Ovary (tissue), 9 donors: ENCODE data around the gene UBN1. TPM values are rescaled to one million over a fixed set of nuclear protein-coding genes. Genes with fewer than 3 reads are reported as not detected.

Source experiments
- DNase-seq, 5 donors: peaks; one replicate each; pipeline ENCODE4 v3.0.0-alpha.2; 2019 to 2020
- H3K27ac ChIP-seq, 2 donors: fragments of 200-600 bp; one replicate each; pipeline versions ENCODE4 v1.5.1 to v1.8.0; 2019 to 2022
- H3K27me3 ChIP-seq: fragments of 200-600 bp; one replicate; pipeline ENCODE4 v1.8.0; 2022
- H3K36me3 ChIP-seq: fragments of 200-600 bp; sonication (generic); one replicate; pipeline ENCODE4 v1.5.1; 2019
- H3K4me1 ChIP-seq: one replicate; pipeline ENCODE4 v1.8.1; 2013; ENCODE audit warnings: mild to moderate bottlenecking, moderate library complexity; ENCODE audit not compliant: insufficient read depth
- H3K4me3 ChIP-seq: fragments of 200-600 bp; sonication (generic); one replicate; pipeline ENCODE4 v1.5.1; 2017
- H3K9me3 ChIP-seq, 2 donors: fragments of 200-600 bp in 1 of 2; sonication (generic) in 1 of 2; one replicate each; pipeline versions ENCODE4 v1.5.1 to v1.8.1; 2013 to 2019; ENCODE audit warnings: mild to moderate bottlenecking in 1 of 2, moderate library complexity in 1 of 2
- CTCF ChIP-seq, 3 donors: fragments of 450-650 bp in 2 of 3; fragments of 200-600 bp in 1 of 3; IDR thresholded peaks; one replicate each; pipeline versions ENCODE4 v1.5.1 to v1.8.0; 2016 to 2022; ENCODE audit warnings: antibody characterized with exemption in 3 of 3, mild to moderate bottlenecking in 1 of 3
- EP300 ChIP-seq: sonication (generic); formaldehyde crosslinking; IDR thresholded peaks from one replicate; pipeline ENCODE4 v1.6.1; 2017; ENCODE audit warnings: antibody characterized with exemption
- POLR2A ChIP-seq: fragments of 450-650 bp; IDR thresholded peaks from one replicate; pipeline ENCODE4 v1.6.1; 2017; ENCODE audit warnings: antibody characterized with exemption, mild to moderate bottlenecking, moderate library complexity
- WGBS, 3 donors: extraction: QIAGEN DNeasy Blood & Tissue Kit in 1 of 3; methylation state at CpG; one replicate each; pipeline versions ENCODE4 v1.1.5 to v1.1.7; 2013 to 2017; 5-methylcytosine and 5-hydroxymethylcytosine counted together
- intact Hi-C, 4 donors: fragments of 100-400 bp; cut with DNase I; formaldehyde crosslinking; loops; one replicate each; pipeline versions ENCODE4 v1.11.0 to v1.15.1; 2022 to 2023
- polyA plus RNA-seq, 2 donors: library from polyadenylated mRNA; stranded (reverse); fragments of 200-250 nt in 1 of 2; fragments of 350-450 nt in 1 of 2; fragmentation: Illumina TruSeq in 1 of 2; extraction: RNeasy Lipid Tissue Mini Kit (QIAGEN cat#74804) in 1 of 2; gene quantifications; one replicate each; pipeline ENCODE4 v1.2.3, GENCODE V29; 2013 to 2014
- total RNA-seq, 7 donors: library from RNA; depleted of rRNA in 2 of 7; stranded (reverse); fragments of >200 nt in 2 of 7; fragmentation: NEBNext Ultra II Directional in 3 of 7; extraction: Animal tissue kit (Norgen Biotek cat#: 25700) in 3 of 7; gene quantifications; one replicate each; pipeline versions ENCODE4 v1.1.0 to v1.2.4, GENCODE V29; 2016 to 2023
- donor health status: DM: no; HTN: no; CAD: no; lungs with moderate emphysema.
- donor health status: DM: no; HTN: no; CAD: no.
- donor health status: Bipolar disorder and iron deficiency.
- donor health status: DM: yes; HTN: yes; CAD: no.
- donor health status: DM: no; HTN: no; CAD: no.
- donor health status: DM: yes; HTN: yes; CAD: no.

UBN1 gene
- total and polyA plus RNA-seq, 9 donors: 14.5 to 41.3 (median 24.0) TPM

GRCh38 chr16:4802659-4803287, 44.5 kb upstream of the UBN1 start:
- H3K4me1 ChIP-seq: peaks cover 7% of the 10 kb centered on the region
- H3K36me3 ChIP-seq: no peaks in the 10 kb centered on the region
- peak overlapping the region; percentile 62 to 72 for H3K27ac ChIP-seq
- H3K27me3 ChIP-seq: no peaks in the 10 kb centered on the region
- TF ChIP-seq POLR2A (no peak), CTCF (IDR thresholded peaks at IDR 0.05) (peak; percentile 14 to 47 (median 41))
- DNase-seq: peak; percentile 89 to 93 (median 91)
- whole genome bisulfite sequencing, 3 donors: 1% methylated on average over 21 to 59 of the region's 59 CpGs
- peak overlapping the region; percentile 64 for H3K4me3 ChIP-seq
- intact Hi-C loops: no loop called here
- H3K9me3 ChIP-seq: no peaks in the 10 kb centered on the region

- H3K27ac ChIP-seq: peak overlapping the region in 1 of 2 donors; percentile 72
- intact Hi-C loops: no loop called here
- no peak overlapping the region for H3K4me3 ChIP-seq
- WGBS, 3 donors: 26 to 46% (median 45%) methylated on average over 8 of the region's 8 CpGs
- no peaks in the 10 kb centered on the region for H3K36me3 ChIP-seq
- H3K4me1 ChIP-seq: peaks cover 7% of the 10 kb centered on the region
- H3K9me3 ChIP-seq: no peaks in the 10 kb centered on the region
- no peaks in the 10 kb centered on the region for H3K27me3 ChIP-seq
- DNase-seq: no peak
- TF ChIP-seq CTCF (IDR thresholded peaks at IDR 0.05) (no peak), POLR2A (no peak), EP300 (no peak)
Observed at GRCh38 chr16:4803401-4803844, 43.9 kb upstream of the UBN1 start.

GRCh38 chr16:4803898-4804762, 43.2 kb upstream of the UBN1 start:
- Histone ChIP-seq H3K9me3 (no peaks in the 10 kb centered on the region), H3K27me3 (no peaks in the 10 kb centered on the region), H3K36me3 (no peaks in the 10 kb centered on the region), H3K4me1 (peaks cover 7% of the 10 kb centered on the region), H3K4me3 (no peak overlapping the region), H3K27ac (no peak overlapping the region)
- WGBS, 3 donors: 63 to 71% (median 63%) methylated on average over 26 of the region's 26 CpGs
- intact Hi-C loops: no loop called here
- TF ChIP-seq POLR2A (no peak), CTCF (IDR thresholded peaks at IDR 0.05) (no peak), EP300 (no peak)
- no peak for DNase-seq

GRCh38 chr16:4805231-4805630, 42.0 kb upstream of the UBN1 start:
- Histone ChIP-seq H3K9me3 (no peaks in the 10 kb centered on the region), H3K36me3 (no peaks in the 10 kb centered on the region), H3K4me3 (no peak overlapping the region), H3K27me3 (no peaks in the 10 kb centered on the region), H3K27ac (peak overlapping the region in 1 of 2 donors; percentile 23), H3K4me1 (peaks cover 7% of the 10 kb centered on the region)
- no peak for DNase-seq
- 67 to 70% (median 69%) methylated on average over 11 of the region's 11 CpGs for WGBS, 3 donors
- no peak for TF ChIP-seq POLR2A
- TF ChIP-seq EP300: no peak
- no peak for TF ChIP-seq CTCF (IDR thresholded peaks at IDR 0.05)
- intact Hi-C loops: no loop called here
